GM21515 (cell line): ENCODE data around the gene STARD13.

Experiments
- ATAC-seq: cut with Tn5 transposase; IDR thresholded peaks from one replicate; pipeline ENCODE4 v1.9.1; 2021; ENCODE audit not compliant: unreplicated experiment

Gene STARD13

DNA sequence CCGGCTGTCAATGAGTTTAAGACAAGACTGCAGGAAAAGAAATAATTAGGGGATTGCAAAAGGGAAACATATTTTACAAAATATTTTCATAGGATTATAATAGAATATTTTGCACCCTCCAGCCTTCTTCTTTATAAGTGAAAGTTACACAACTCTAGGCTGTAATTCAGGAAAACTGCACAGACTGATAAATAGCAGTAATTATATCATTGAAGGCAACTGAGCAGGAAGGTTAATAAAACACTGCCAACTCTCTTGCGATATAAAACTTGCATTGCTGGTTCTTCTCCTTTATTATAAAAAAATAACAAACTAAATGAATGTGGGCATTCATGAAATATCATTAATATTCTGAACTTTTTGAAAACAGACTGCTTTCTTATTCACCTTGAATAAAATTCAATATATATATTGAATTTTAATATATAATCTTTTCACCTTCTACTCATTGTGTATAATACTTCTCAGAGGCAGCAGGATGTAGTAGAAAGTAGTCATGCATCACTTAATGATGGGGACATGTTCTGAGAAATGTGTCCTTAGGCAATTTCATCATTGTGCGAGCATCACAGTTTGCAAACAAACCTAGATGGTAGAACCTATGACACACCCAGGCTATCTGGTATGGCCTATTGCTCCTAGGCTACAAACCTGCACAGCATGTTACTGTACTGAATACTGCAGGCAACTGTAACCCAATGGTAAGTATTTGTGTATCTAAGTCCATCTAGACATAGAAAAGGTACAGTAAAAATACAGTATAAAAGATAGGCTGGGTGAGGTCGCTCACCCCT lies 24.9 kb upstream of the STARD13 start:
- no peak for ATAC-seq

- ATAC-seq: no peak
Measured at GRCh38 chr13:33308863-33309262, 23.3 kb upstream of the STARD13 start.

DNA sequence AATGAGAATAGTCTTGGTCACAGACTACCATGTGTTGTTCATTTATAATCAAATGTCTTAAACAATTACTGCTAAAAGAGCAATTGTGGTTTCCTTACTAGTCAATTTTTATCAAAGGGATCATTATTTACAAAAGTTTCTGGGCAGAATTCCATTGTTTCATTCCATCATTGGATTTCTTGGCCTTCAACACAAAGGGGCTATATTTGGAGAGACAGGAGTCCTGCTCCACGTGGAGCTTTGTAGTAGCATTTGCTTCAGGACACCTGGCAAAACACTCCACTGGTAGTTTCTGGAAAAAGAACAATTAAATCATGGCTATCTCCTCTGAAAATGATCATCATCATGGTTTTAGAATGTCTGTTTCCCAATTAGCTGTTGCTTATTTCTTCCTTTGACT lies 22.3 kb upstream of the STARD13 start:
- no peak for ATAC-seq

- ATAC-seq: no peak
Measured at GRCh38 chr13:33303855-33304597, 18.5 kb upstream of the STARD13 start.

GRCh38 chr13:33299626-33300025 lies 14.1 kb upstream of the STARD13 start:
- ATAC-seq: no peak

GRCh38 chr13:33296793-33297425 lies 11.4 kb upstream of the STARD13 start:
- ATAC-seq: no peak

DNA sequence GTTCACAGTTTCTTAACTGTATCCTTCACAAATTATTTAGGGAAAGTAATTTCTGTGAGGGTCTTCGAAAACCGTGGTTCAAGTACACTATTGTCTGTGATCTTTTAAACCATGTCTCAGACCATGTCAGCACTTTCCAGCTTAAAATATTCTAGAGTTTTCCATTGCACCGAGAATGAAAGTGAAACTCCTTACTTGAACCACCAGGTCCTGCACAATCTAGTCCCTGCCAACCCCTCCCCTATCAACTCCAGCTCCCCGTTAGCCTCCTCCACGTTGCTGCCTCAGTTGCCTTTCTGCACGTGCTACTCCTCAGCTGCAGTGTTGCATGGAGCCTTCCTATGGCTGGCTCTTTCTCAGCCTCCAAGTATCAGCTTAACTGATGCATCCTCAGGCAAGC lies 7.2 kb upstream of the STARD13 start:
- no peak for ATAC-seq

- no peak for ATAC-seq
Measured at GRCh38 chr13:33290421-33290965, 4.9 kb upstream of the STARD13 start.

- no peak for ATAC-seq
Measured at GRCh38 chr13:33289966-33290365, 4.4 kb upstream of the STARD13 start.

GRCh38 chr13:33287142-33287882 lies 1.8 kb upstream of the STARD13 start:
- no peak for ATAC-seq

GRCh38 chr13:33286128-33286527 lies 573 bp upstream of the STARD13 start:
- ATAC-seq: no peak

DNA sequence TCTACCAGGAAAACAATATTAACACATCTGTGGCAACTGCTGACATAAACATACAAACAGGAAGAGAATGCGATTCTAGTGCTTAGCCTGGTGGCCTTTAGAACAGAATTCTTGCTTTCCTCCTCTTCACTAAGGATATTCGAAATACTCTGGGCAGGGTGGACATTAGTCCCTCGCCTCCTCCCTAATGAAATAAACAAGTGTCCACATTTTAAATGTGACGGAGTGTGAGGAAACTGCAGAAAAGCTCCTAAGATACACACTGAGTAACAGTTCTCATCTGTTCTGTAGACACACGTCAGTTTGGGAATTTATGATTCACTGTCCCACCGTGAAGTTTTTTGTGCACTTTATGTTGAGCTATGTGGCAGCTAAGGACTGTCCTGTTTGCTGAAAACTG lies 639 bp downstream of the STARD13 start:
- no peak for ATAC-seq

- no peak for ATAC-seq
Measured at GRCh38 chr13:33284031-33284430, 1.5 kb downstream of the STARD13 start.

GRCh38 chr13:33283195-33283911 lies 2.2 kb downstream of the STARD13 start:
- no peak for ATAC-seq

GRCh38 chr13:33281951-33282595 lies 3.5 kb downstream of the STARD13 start:
- ATAC-seq: no peak

- ATAC-seq: no peak
Measured at GRCh38 chr13:33280923-33281322, 4.6 kb downstream of the STARD13 start.

DNA sequence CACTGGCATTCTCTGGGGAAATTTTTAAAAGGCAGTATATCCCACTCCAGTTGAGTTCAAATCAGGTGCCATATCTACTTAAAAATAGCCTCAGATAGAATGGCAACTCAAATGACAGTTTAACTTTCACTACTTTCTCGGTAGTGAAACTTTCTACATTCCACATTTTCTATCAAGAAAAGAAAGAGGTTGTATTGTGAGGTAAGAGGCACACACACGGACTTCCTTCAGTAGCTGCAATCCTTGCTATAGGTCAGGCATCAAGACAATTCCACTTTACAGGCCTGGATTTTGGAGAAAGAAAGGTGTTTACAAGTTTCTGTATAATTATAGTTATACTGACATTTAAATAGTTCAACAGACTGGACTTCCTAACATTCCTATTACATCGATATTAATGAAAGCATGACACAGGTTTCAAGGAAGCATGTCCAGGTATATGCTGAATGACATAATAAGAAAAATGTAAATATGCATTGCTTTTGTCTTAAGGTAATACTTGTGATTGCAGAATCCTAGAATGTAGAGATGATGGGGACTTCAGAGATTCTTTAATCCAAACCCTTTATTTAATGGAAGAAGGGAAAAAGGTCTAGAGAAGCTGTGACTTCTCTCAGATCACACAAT lies 5.2 kb downstream of the STARD13 start:
- ATAC-seq: no peak

- ATAC-seq: no peak
Measured at GRCh38 chr13:33279414-33280278, 5.9 kb downstream of the STARD13 start.
